ENCODE results near the gene LIMS1. TPM values are rescaled to one million over a fixed set of nuclear protein-coding genes. Genes with fewer than 3 reads are reported as not detected.

LIMS1 gene
- polyA plus RNA-seq, 1 experiment = 95.0 TPM

DNA sequence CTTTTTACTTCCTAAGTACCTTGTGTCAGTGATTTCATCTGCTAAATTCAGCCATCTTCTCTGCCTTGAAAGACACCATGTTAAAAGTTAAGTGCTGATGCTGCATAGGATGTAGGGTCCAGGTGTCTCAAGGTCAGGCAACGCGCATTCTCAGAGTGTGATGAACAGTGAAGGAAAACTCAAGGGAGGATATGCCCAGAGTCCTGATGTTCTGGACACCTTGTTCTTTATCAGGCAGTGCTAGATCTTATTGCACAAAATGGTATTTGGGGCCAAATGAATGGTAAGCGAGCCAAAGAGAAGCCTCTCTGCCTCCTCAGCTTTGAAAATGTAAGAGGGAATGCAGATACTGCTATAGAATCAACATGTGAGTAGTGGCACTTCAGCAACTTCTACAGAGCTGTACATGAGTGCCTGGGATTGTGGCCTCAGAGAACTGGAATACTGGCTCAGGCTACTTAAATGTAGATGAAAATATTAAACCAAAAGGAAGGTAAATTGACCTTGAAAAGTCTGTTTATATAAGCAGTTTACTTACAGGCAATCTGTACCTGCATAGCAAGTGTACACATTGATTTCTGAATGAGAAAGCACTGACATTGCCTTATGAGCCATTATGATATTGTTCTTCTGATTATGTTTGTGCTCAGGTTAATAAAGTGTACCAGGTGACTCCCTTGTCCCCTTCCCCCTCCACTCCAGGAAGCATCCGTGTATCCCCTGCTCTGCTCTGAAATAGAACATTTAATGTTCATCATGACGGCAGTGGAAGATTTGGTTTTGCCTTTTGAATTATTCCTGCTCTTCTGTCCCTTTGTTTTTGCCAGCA is 98.3 kb downstream of the LIMS1 start:
- TF ChIP-seq CTCF (IDR thresholded peaks at IDR 0.05; ENCODE audit: low read depth, low read length) = no peak
- Histone ChIP-seq H3K27ac (ENCODE audit: low read depth, low read length) (no peak overlapping the region), H3K27me3 (ENCODE audit: control insufficient read depth, insufficient read depth, low read length) (no peaks in the 10 kb centered on the region)

GRCh38 chr2:108633409-108633808 is 99.1 kb downstream of the LIMS1 start:
- DNase-seq (ENCODE audit: low read depth, low spot score) = no peak
- H3K27me3 ChIP-seq (ENCODE audit: control insufficient read depth, insufficient read depth, low read length) = no peaks in the 10 kb centered on the region
- H3K9me3 ChIP-seq (ENCODE audit: control insufficient read depth, insufficient read depth, low read length) = no peaks in the 10 kb centered on the region
- ChIA-PET POLR2A (no interaction called here), CTCF (interaction anchor here (0.5 to 1.9 kb wide), 4 partner anchors 17 to 84 kb away, joined by 3 to 7 read pairs (median 4); no protein-coding TSS in a partner anchor)
- TF ChIP-seq CTCF (IDR thresholded peaks at IDR 0.05; ENCODE audit: low read depth, low read length) = no peak
- H3K27ac ChIP-seq (ENCODE audit: low read depth, low read length) = no peak overlapping the region
- H3K4me3 ChIP-seq (ENCODE audit: low read depth, low read length) = no peak overlapping the region

More for the DNA sequence above, 98.3 kb downstream of the LIMS1 start:
- Histone ChIP-seq H3K4me3 (ENCODE audit: low read depth, low read length) (no peak overlapping the region), H3K9me3 (ENCODE audit: control insufficient read depth, insufficient read depth, low read length) (no peaks in the 10 kb centered on the region)
- ChIA-PET CTCF (interaction anchor here (0.5 to 1.8 kb wide), 2 partner anchors 16 to 36 kb away, joined by 4 to 7 read pairs; no protein-coding TSS in a partner anchor), POLR2A (no interaction called here)
- DNase-seq (ENCODE audit: low read depth, low spot score) = no peak

- Histone ChIP-seq H3K27ac (ENCODE audit: low read depth, low read length) (no peak overlapping the region), H3K27me3 (ENCODE audit: control insufficient read depth, insufficient read depth, low read length) (no peaks in the 10 kb centered on the region), H3K9me3 (ENCODE audit: control insufficient read depth, insufficient read depth, low read length) (no peaks in the 10 kb centered on the region), H3K4me3 (ENCODE audit: low read depth, low read length) (no peak overlapping the region)
- ChIA-PET CTCF (interaction anchor here (1.1 to 1.9 kb wide), 4 partner anchors 17 to 84 kb away, joined by 3 to 7 read pairs (median 4); no protein-coding TSS in a partner anchor), POLR2A (no interaction called here)
- TF ChIP-seq CTCF (IDR thresholded peaks at IDR 0.05; ENCODE audit: low read depth, low read length) = no peak
- no peak for DNase-seq (ENCODE audit: low read depth, low spot score)
Measured at GRCh38 chr2:108634011-108634410, 99.7 kb downstream of the LIMS1 start.

GRCh38 chr2:108634576-108635160 is 100.4 kb downstream of the LIMS1 start:
- no peaks in the 10 kb centered on the region for H3K9me3 ChIP-seq (ENCODE audit: control insufficient read depth, insufficient read depth, low read length)
- TF ChIP-seq CTCF (IDR thresholded peaks at IDR 0.05; ENCODE audit: low read depth, low read length) = no peak
- no peaks in the 10 kb centered on the region for H3K27me3 ChIP-seq (ENCODE audit: control insufficient read depth, insufficient read depth, low read length)
- no peak for DNase-seq (ENCODE audit: low read depth, low spot score)
- POLR2A ChIA-PET = interaction anchor here (0.6 kb wide), 1 partner anchor 60 kb away, joined by 3 read pairs; no protein-coding TSS in a partner anchor
- CTCF ChIA-PET = interaction anchor here (0.7 to 3.3 kb wide), 9 partner anchors 11 to 148 kb away, joined by 3 to 93 read pairs (median 4); no protein-coding TSS in a partner anchor
- no peak overlapping the region for H3K27ac ChIP-seq (ENCODE audit: low read depth, low read length)
- no peak overlapping the region for H3K4me3 ChIP-seq (ENCODE audit: low read depth, low read length)
